Measurements from ENCODE around the gene RSPH1.
A peak's percentile ranks its signal among the peaks of the same experiment; 100 is the strongest.

Gene RSPH1

DNA sequence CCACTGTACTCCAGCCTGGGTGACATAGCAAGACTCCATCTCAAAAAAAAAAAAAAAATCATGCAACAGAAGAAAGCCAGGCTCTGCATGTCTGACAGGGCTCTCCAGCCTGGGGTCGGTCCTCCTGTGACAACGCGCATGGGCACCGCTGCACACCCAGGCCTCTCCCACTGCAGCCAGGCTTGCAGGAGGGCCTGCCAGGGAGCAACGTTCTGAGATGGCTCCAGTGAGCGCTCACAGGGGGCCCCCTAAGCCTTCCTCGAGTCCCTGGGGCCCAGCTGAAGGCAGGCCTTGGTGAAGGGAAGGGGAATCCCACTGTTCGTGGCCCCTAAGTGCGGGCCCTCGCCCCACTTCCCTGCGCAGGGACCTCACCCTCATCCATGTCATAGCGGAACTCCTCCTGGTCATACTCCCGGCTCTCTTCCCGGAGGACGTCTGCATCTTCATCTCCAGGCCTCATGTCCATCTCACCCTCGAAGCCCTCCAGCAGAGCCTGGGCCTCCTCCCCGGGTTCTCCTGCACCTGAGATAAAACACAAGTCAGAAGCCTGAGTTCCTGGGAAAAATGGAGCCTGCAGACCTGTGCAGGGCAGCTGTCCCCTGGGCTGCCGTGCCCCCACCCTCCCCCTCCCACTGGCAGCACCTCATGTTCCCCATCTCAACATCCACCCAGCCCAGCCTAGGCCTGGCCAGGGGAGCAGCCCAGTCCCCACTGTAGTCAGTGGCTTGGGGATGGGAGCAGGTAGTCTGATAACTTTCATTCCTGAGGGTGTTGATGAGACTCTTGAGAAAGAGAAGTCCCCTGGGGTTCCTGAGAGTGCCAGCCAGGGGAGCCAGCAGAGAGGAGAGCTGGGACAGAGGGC lies 20.3 kb downstream of the RSPH1 start:
- no peak overlapping the region for H2AFZ ChIP-seq (ENCODE audit: insufficient read depth, low read length, poor library complexity)
- no peaks in the 10 kb centered on the region for H3K79me1 ChIP-seq (ENCODE audit: low read length)
- no peak overlapping the region for H4K8ac ChIP-seq (ENCODE audit: low read depth, low read length)
- no peak overlapping the region for H4K91ac ChIP-seq (ENCODE audit: low read depth, low read length)
- H3K9me3 ChIP-seq (ENCODE audit: insufficient read depth, low read depth, low read length) = no peaks in the 10 kb centered on the region
- peaks cover 9 to 10% of the 10 kb centered on the region in 2 experiments for H3K4me1 ChIP-seq (ENCODE audit: control insufficient read depth in 1 of 2, insufficient read depth in 2 of 2, low read length in 2 of 2)
- H3K4ac ChIP-seq (ENCODE audit: low read depth, low read length) = no peak overlapping the region
- no peak overlapping the region for H3K23ac ChIP-seq (ENCODE audit: low read length)
- DNase-seq = no peak
- H4K12ac ChIP-seq (ENCODE audit: low read depth, low read length) = no peak overlapping the region
- no peak overlapping the region for H2BK12ac ChIP-seq (ENCODE audit: low read length)
- no peaks in the 10 kb centered on the region for H3K79me2 ChIP-seq (ENCODE audit: control insufficient read depth, insufficient read depth, low read length, poor library complexity)
- no peak overlapping the region for H3K27ac ChIP-seq (ENCODE audit: low read depth, low read length)
- H2AK5ac ChIP-seq (ENCODE audit: low read length) = no peak overlapping the region
- no peak overlapping the region for H3K4me2 ChIP-seq (ENCODE audit: low read length)
- no peak overlapping the region for H3K9ac ChIP-seq (ENCODE audit: low read length)
- H2BK5ac ChIP-seq (ENCODE audit: low read depth, low read length, poor library complexity) = no peak overlapping the region
- no peak overlapping the region for H3K14ac ChIP-seq (ENCODE audit: low read length)
- WGBS (ENCODE audit: extremely low coverage, insufficient coverage, insufficient read length) = no CpG with 5 or more reads among the region's 18 CpGs
- no peaks in the 10 kb centered on the region for H3K27me3 ChIP-seq (ENCODE audit: insufficient read depth, low read length)
- H3K18ac ChIP-seq (ENCODE audit: low read length) = no peak overlapping the region
- H3K36me3 ChIP-seq (ENCODE audit: control insufficient read depth in 1 of 2, insufficient read depth in 2 of 2, low read length in 2 of 2) = no peaks in the 10 kb centered on the region
- no peak overlapping the region for H2BK120ac ChIP-seq (ENCODE audit: insufficient read depth, low read length, poor library complexity)
- no peak overlapping the region for H3K4me3 ChIP-seq (ENCODE audit: low read depth, low read length)

DNA sequence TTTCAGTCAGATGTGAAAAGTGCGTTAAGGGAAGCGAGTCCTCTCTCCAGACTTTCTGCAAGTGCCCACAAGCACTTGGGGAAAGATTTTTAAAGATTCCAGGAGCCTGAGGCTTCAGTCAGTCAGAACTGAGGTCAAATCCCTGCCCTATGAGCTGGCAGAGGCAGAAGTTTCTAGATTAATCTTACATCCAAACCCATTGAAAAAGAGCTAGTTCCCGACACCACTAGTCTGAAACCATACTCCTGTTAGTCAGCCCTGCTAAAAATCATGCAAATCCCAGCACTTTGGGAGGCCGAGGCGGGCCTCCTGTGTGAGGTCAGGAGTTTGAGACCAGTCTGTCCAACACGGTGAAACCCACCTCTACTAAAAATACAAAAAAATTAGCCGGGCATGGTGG lies 21.0 kb downstream of the RSPH1 start:
- Histone ChIP-seq H3K9ac (ENCODE audit: low read length) (no peak overlapping the region), H3K79me2 (ENCODE audit: control insufficient read depth, insufficient read depth, low read length, poor library complexity) (no peaks in the 10 kb centered on the region), H3K9me3 (ENCODE audit: insufficient read depth, low read depth, low read length) (no peaks in the 10 kb centered on the region), H3K4me1 (ENCODE audit: control insufficient read depth in 1 of 2, insufficient read depth in 2 of 2, low read length in 2 of 2) (peaks cover 9 to 10% of the 10 kb centered on the region in 2 experiments), H3K18ac (ENCODE audit: low read length) (no peak overlapping the region), H3K4me2 (ENCODE audit: low read length) (no peak overlapping the region), H2AFZ (ENCODE audit: insufficient read depth, low read length, poor library complexity) (no peak overlapping the region), H4K8ac (ENCODE audit: low read depth, low read length) (no peak overlapping the region), H3K23ac (ENCODE audit: low read length) (no peak overlapping the region), H3K4me3 (ENCODE audit: low read depth, low read length) (no peak overlapping the region), H3K79me1 (ENCODE audit: low read length) (no peaks in the 10 kb centered on the region), H3K36me3 (ENCODE audit: control insufficient read depth in 1 of 2, insufficient read depth in 2 of 2, low read length in 2 of 2) (no peaks in the 10 kb centered on the region), H2BK120ac (ENCODE audit: insufficient read depth, low read length, poor library complexity) (no peak overlapping the region), H4K91ac (ENCODE audit: low read depth, low read length) (no peak overlapping the region), H2BK5ac (ENCODE audit: low read depth, low read length, poor library complexity) (no peak overlapping the region), H2AK5ac (ENCODE audit: low read length) (no peak overlapping the region), H3K27me3 (ENCODE audit: insufficient read depth, low read length) (no peaks in the 10 kb centered on the region), H4K12ac (ENCODE audit: low read depth, low read length) (no peak overlapping the region), H2BK12ac (ENCODE audit: low read length) (no peak overlapping the region), H3K27ac (ENCODE audit: low read depth, low read length) (no peak overlapping the region), H3K14ac (ENCODE audit: low read length) (no peak overlapping the region), H3K4ac (ENCODE audit: low read depth, low read length) (no peak overlapping the region)
- no CpG with 5 or more reads among the region's 7 CpGs for WGBS (ENCODE audit: extremely low coverage, insufficient coverage, insufficient read length)
- no peak for DNase-seq

DNA sequence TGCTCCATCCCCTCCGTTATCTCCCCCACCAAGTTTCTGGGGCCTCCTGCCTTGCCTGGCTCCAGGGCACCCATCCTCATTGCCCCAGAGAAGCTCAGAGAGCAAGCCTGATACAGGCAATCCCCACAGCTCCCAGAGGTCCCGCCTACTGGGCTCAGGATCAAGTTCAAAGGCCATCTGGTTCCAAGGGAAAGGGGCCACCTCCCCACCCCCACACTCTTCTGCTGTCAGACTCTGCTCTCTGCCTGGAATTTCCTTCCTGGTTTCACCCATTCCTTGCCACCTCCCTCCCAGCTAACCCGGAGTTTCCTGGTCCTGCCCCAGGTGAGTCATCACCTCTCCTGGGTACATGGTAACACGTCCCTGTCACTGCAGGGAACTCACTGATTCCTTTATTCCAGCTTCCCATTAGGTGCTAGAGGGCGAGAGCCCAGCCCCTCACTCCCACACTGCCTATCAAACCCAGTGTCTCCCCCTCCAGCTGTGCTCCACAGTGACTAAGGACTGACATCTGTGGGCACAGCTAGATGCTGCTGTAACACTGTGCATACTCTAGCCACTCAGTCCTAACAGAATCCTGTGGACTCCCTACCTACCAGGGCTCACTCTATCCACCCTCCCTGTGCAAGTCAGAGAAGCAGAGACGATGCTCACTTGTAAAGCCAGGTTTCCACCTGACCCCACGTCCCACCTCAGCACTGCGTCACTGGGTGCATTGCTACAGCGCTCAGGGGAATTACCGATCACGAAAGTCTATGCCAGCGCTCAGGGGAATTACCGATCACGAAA lies 21.8 kb downstream of the RSPH1 start:
- peak overlapping the region; percentile 24 for H2AFZ ChIP-seq (ENCODE audit: insufficient read depth, low read length, poor library complexity)

DNA sequence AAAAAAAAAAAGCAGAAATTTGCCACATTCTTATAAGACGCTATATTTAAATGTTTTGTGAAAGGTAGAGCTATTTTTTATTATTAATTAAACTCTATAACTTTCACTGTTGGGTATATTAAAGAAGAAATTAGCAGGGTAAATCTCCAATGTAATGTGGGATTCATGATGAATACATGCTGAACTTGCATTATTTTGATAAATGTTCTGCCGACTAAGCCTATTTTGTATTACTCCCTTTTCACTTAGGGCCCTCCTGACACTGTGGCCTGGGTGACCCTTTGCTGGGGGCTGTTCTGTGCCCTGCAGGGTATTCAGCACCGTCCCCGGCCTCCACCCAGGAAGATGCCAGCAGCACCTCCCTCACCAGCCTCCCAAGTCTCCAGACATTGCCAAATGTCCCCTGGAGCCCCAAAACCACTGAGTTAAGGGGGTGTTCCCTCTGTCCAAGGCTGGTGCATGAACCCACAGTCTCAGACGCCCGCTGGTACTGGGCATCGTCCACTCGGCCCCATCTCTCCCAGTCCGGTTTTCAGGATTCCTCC lies 22.5 kb downstream of the RSPH1 start:
- Histone ChIP-seq H3K27me3 (ENCODE audit: insufficient read depth, low read length) (no peaks in the 10 kb centered on the region), H4K91ac (ENCODE audit: low read depth, low read length) (no peak overlapping the region), H4K12ac (ENCODE audit: low read depth, low read length) (no peak overlapping the region), H3K9ac (ENCODE audit: low read length) (no peak overlapping the region), H3K14ac (ENCODE audit: low read length) (no peak overlapping the region), H3K18ac (ENCODE audit: low read length) (no peak overlapping the region), H3K27ac (ENCODE audit: low read depth, low read length) (no peak overlapping the region), H3K9me3 (ENCODE audit: insufficient read depth, low read depth, low read length) (no peaks in the 10 kb centered on the region), H3K4ac (ENCODE audit: low read depth, low read length) (no peak overlapping the region), H2BK12ac (ENCODE audit: low read length) (no peak overlapping the region), H4K8ac (ENCODE audit: low read depth, low read length) (no peak overlapping the region), H2AFZ (ENCODE audit: insufficient read depth, low read length, poor library complexity) (no peak overlapping the region), H2AK5ac (ENCODE audit: low read length) (no peak overlapping the region), H3K36me3 (ENCODE audit: control insufficient read depth in 1 of 2, insufficient read depth in 2 of 2, low read length in 2 of 2) (no peaks in the 10 kb centered on the region), H3K23ac (ENCODE audit: low read length) (no peak overlapping the region), H3K79me2 (ENCODE audit: control insufficient read depth, insufficient read depth, low read length, poor library complexity) (no peaks in the 10 kb centered on the region), H3K4me2 (ENCODE audit: low read length) (no peak overlapping the region), H3K4me3 (ENCODE audit: low read depth, low read length) (no peak overlapping the region), H3K79me1 (ENCODE audit: low read length) (no peaks in the 10 kb centered on the region), H2BK120ac (ENCODE audit: insufficient read depth, low read length, poor library complexity) (no peak overlapping the region), H2BK5ac (ENCODE audit: low read depth, low read length, poor library complexity) (no peak overlapping the region), H3K4me1 (ENCODE audit: control insufficient read depth in 1 of 2, insufficient read depth in 2 of 2, low read length in 2 of 2) (peaks cover 9 to 10% of the 10 kb centered on the region in 2 experiments)
- no CpG with 5 or more reads among the region's 9 CpGs for WGBS (ENCODE audit: extremely low coverage, insufficient coverage, insufficient read length)
- DNase-seq = no peak

More for the DNA sequence above, 21.8 kb downstream of the RSPH1 start:
- H3K4me1 ChIP-seq (ENCODE audit: control insufficient read depth in 1 of 2, insufficient read depth in 2 of 2, low read length in 2 of 2) = peaks cover 9 to 10% of the 10 kb centered on the region in 2 experiments
- WGBS (ENCODE audit: extremely low coverage, insufficient coverage, insufficient read length) = no CpG with 5 or more reads among the region's 14 CpGs
- no peaks in the 10 kb centered on the region for H3K36me3 ChIP-seq (ENCODE audit: control insufficient read depth in 1 of 2, insufficient read depth in 2 of 2, low read length in 2 of 2)
- H3K14ac ChIP-seq (ENCODE audit: low read length) = no peak overlapping the region
- H2BK120ac ChIP-seq (ENCODE audit: insufficient read depth, low read length, poor library complexity) = no peak overlapping the region
- H4K91ac ChIP-seq (ENCODE audit: low read depth, low read length) = no peak overlapping the region
- DNase-seq = peak in 1 of 2 donors; percentile 41
- no peaks in the 10 kb centered on the region for H3K27me3 ChIP-seq (ENCODE audit: insufficient read depth, low read length)
- no peak overlapping the region for H3K4ac ChIP-seq (ENCODE audit: low read depth, low read length)
- no peak overlapping the region for H3K9ac ChIP-seq (ENCODE audit: low read length)
- no peaks in the 10 kb centered on the region for H3K79me1 ChIP-seq (ENCODE audit: low read length)
- no peak overlapping the region for H2BK12ac ChIP-seq (ENCODE audit: low read length)
- no peak overlapping the region for H2BK5ac ChIP-seq (ENCODE audit: low read depth, low read length, poor library complexity)
- H3K4me3 ChIP-seq (ENCODE audit: low read depth, low read length) = no peak overlapping the region
- H3K79me2 ChIP-seq (ENCODE audit: control insufficient read depth, insufficient read depth, low read length, poor library complexity) = no peaks in the 10 kb centered on the region
- H3K4me2 ChIP-seq (ENCODE audit: low read length) = no peak overlapping the region
- no peak overlapping the region for H2AK5ac ChIP-seq (ENCODE audit: low read length)
- no peaks in the 10 kb centered on the region for H3K9me3 ChIP-seq (ENCODE audit: insufficient read depth, low read depth, low read length)
- H4K12ac ChIP-seq (ENCODE audit: low read depth, low read length) = no peak overlapping the region
- no peak overlapping the region for H3K27ac ChIP-seq (ENCODE audit: low read depth, low read length)
- no peak overlapping the region for H4K8ac ChIP-seq (ENCODE audit: low read depth, low read length)
- no peak overlapping the region for H3K18ac ChIP-seq (ENCODE audit: low read length)
- no peak overlapping the region for H3K23ac ChIP-seq (ENCODE audit: low read length)

Measured in trophoblast cell (in vitro differentiated cells and primary cell).